Effector CD4-positive, alpha-beta T cell (primary cell): ENCODE measurements around the gene SKA2.
A peak's percentile ranks its signal among the peaks of the same experiment; 100 is the strongest.
"Not testable (repeated sequence)": the region's sequence is repeated elsewhere in the genome, so short reads cannot be mapped to it uniquely, and the experiment has no call there.

Experiments used
- DNase-seq: peaks from one replicate; pipeline ENCODE4 v3.0.0-alpha.2; 2020
- total RNA-seq: gene quantifications from one replicate; lab custom pipeline; 2026; lab: John Stamatoyannopoulos, UW

Gene SKA2, protein sequence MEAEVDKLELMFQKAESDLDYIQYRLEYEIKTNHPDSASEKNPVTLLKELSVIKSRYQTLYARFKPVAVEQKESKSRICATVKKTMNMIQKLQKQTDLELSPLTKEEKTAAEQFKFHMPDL
- total RNA-seq, result 17.4 reads per million, percentile 44 among the genes with 10 or more reads in this experiment

DNA sequence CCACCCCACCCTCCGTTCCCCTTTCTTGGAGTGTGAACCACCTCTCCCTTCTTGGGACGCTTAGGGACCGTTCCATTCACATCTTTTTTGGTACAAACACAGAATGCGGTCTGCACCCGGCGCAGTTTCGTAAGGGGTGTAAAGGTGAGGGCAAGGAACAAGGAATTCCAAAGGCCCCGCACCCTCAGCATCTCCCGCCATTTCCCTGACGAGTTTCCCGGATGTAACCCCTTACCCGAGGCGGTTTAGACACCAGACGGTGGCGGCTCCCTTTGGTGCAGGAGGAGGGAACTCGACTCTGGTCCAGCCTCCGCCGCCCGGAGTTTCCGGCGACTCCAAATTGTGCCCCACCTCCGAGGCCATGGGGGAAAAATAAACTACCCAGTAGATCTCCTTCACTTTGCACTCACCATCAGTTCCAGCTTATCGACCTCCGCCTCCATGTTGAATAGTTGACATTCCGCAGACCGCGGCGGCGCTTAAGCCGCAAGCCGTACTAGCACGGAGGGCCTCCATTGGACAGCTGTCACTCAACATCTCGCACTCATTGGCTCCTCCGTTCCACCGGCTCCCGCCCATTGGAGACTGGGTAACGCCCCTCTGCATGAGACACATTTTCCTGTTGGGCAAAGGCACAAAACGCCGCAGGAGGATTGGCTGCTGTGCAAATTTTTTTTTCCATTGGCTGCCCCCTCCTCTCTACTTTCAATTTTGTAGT lies at the start of gene SKA2:
SKA2 (minus strand) TSS at position 466 of the 718 bp plus-strand sequence; CDS start at position 443, 23 bp downstream.
- DNase-seq, result peak; percentile 95

DNA sequence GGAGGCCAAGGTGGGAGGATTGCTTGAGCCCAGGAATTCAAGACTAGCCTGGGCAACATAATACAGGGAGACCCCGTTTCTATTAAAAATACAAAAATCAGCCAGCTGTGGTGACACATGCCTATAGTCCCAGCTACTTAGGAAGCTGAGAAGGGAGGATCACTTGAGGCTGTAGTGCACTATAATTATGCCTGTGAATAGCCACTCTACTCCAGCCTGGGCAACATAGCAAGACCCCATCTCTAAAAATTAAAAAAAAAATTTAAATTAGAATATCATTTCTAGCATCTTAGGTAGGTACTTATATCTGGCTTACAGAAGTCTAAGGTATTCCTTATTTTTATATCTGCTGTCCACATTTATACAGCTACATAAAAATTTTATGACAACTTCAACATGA lies 47.3 kb upstream of the SKA2 start:
- DNase-seq, result no peak

DNA sequence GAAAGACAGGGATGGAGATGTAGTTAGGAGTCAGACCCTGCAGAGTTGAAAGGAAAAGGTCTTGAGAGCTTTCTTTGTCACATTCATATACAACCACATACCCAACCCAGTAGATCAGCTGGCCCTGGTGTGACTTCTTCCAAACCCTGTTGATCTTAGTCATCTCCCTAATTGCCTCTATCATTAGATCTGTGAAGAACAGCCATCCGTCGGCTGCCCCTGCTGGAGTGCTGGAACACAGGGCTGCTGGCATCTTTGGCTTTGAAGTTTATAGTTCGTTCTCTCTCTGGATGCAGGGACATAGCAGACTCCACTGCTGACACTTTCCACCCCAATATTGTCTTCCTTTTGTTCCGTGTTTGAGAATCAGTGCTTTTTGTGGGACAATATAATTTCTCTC lies 44.4 kb upstream of the SKA2 start:
- no peak for DNase-seq

DNA sequence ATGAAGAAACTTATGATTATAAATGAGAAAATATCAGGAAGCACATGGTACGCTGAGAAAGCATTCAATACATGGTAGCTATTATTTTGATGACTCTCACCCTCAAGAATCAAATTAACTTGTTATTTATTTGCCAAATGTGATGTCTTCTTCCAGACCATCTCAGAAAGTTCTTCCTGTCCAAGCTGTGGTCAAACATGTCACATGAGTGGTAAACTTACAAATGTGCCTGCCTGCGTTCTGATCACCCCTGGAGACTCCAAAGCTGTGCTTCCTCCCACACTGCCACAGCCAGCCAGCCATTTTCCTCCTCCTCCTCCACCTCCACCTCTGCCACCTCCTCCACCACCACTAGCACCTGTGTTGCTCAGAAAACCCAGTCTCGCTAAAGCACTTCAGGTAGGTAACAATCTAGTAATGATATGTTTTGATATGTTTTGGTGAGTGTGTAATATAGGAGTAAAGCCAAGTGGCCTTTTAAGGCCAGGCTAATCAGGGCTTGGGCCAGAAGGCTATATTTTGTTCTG lies 38.4 kb upstream of the SKA2 start:
- DNase-seq, result no peak

DNA sequence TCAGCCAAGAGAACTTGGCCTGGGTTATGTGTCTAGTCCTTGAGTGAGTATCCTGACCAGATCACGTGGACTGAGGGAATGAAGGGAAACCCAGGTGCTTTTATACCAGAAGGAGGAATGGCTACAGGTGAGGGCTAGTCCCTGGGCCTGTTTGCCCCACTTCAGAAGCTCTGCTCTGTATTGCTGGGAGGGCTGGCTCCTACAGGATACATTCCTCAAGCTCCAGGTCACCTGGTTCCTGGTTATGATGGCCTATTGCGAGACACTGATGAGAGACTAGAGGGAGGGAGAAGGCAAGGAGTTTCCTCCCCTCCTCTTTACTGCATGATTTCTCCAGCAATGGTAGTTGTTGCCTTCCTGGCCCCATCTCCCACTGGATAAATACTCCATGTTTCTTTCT lies 35.8 kb upstream of the SKA2 start:
- no peak for DNase-seq

DNA sequence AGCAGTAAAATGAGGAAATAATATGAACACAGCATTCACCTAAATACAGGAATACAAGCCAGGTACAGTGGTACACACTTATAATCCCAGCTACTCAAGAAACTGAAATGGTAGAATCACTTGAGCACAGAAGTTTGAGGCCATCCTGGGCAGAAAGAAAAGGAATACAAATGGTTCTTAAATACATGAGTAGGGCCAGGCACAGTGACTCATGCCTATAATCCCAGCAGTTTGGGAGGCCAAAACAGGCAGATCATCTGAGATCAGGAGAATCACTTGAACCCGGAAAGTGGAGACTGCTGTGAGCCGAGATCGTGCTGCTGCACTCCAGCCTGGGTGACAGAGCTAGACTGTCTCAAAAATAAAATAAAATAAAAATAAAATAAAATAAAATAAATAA lies 31.9 kb upstream of the SKA2 start:
- no peak for DNase-seq

DNA sequence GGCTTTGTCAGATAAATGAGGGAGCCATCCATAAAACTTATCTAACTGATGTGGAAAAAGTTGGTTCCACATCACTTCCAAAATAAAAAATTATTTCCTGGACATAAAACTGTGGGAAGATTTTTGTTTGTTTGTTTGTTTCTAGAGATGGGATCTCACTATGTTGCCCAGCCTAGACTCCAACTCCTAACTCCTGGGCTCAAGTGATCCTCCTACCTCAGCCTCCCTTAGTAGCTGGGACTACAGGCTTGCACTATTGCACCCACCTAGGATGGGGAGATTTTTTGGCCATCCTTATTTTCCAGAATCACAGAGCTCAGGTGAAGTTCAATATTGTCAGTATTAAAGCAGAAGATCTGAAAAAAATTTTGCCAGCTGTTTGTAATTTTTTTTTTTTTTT lies 31.0 kb upstream of the SKA2 start:
- DNase-seq, result no peak

DNA sequence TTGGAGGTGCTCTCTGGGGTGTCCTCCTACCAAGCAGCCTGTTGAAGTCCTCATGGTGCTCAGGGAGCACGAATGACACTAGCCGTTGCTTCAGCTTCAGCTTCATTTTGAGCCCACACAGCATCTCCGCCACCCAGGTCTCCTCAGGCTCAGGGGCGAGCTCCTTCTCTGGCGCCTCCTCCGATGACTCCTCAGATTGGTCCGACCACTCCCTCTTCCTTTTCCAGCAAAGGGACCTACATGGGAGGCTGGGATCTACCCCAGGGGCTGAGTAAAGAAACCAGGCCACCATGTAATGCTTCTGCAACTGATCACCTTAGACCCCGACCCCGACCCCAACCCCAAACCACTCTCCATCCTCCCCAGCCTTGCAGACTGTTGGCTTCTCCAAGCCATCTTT lies 26.5 kb upstream of the SKA2 start:
- no peak for DNase-seq

DNA sequence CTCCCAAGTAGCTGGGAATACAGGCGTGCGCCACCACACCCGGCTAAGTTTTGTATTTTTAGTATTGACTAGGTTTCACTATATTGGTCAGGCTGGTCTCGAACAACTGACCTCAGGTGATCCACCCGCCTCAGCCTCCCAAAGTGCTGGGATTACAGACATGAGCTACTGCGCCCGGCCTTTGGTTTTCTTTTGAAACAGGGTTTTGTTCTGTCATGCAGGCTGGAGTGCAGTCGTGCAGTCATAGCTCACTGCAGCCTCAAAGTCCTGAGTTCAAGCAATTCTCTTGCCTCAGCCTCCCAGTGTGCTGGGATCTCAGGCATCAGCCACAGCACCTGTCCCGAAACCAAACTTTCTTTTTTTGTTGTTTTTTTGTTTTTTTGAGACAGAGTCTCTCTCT lies 25.6 kb upstream of the SKA2 start:
- no peak for DNase-seq

DNA sequence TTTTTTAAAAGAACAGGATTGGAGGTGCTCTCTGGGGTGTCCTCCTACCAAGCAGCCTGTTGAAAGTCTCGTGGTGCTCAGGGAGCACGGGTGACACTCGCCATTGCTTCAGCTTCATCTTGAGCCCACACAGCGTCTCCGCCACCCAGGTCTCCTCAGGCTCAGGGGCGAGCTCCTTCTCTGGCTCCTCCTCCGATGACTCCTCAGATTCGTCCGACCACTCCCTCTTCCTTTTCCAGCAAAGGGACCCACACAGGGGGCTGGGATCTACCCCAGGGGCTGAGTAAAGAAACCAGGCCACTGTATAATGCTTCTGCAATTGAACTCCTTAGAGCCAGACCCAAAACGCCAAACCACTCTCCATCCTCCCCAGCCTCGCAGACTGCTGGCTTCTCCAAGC lies 24.6 kb upstream of the SKA2 start:
- DNase-seq, result not testable (repeated sequence)

DNA sequence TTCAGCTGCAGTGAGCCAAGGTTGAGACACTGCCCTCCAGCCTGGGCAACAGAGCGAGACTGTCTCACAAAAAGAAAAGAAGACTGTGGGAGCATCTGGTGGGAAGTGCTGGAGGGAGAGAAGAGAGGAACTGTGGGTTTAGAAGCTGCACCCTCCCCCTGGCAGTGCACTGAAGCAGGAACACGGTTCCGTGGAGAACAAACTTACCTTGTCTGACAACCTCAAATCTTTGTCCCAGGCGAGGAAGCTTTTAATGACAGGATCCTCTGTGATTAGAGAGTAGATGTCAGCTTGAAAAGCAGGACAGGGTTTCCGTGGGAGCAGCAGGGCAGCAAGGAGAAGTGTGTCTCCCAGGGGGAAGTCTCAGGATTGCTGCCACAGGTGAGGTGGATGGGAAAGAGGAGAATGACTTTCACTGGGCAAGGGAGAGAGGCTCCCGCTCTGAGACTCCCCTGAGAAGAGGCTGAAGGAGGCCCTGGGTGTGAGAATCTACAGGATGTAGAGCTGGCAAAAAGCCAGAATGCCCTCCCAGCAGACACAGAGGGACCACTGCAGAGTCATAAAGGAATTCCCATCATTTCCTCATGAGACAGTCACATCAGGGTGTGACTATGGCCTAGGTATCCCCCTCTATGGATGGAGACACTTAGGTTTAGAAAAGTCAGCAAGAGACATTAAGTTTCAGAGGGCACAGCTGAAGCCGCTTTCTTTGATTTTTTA lies 23.4 kb upstream of the SKA2 start:
- DNase-seq, result no peak

DNA sequence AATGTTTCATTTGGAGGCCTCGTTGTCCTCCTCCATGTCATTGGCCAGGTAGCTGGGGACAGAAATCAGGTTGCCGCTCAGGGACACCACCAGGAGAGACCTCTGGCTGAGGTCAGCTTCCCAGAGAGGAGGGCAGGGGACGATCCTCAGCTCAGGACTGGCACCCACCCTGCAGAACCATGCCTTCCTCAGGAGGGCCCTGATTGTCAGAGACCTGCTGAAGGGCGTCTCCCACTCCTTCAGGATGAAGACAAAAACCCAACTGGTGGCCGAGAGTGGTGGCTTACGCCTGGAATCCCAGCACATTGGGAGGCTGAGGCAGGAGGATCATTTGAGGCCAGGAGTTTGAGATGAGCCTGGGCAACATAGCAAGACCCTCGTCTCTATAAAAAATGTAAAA lies 20.1 kb upstream of the SKA2 start:
- DNase-seq, result no peak

DNA sequence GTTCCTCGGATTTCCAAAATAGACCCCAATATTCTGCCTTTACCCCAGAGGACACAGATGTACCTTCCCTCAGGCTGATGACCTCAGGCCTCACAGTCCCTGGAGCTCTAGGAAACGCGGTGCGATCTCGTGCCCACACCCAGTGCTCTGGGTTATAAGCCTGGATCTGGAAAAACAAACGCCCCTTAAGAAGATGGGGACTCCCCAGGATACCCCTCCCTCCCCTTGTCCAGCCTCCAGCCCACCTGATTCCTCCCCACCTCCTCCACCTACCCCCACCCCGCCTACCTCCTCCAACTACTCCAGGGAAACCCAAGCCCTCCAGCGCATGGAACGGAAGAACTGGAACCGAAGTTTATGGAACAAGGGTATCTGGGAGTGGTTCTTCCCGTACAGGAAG lies 19.7 kb upstream of the SKA2 start:
- DNase-seq, result no peak

DNA sequence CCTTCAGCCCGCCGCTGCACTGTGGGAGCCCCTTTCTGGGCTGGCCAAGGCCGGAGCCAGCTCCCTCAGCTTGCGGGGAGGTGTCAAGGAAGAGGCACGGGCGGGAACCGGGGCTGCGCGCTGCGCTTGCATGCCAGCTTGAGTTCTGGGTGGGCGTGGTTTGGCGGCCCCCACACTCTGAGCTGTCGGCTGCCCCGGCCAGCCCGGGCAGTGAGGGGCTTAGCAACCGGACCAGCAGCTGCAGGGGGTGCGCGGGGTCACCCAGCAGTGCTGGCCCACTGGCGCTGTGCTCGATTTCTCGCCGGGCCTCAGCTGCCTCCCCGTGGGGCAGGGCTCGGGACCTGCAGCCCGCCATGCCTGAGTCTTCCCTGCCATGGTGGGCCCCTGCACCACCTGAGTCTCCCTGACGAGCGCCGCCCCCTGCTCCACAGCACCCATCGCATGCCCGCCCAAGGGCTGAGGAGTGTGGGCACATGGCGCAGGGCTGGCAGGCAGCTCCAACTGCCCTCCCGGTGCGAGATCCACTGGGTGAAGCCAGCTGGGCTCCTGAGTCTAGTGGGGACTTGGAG lies 17.5 kb upstream of the SKA2 start:
- no peak for DNase-seq

DNA sequence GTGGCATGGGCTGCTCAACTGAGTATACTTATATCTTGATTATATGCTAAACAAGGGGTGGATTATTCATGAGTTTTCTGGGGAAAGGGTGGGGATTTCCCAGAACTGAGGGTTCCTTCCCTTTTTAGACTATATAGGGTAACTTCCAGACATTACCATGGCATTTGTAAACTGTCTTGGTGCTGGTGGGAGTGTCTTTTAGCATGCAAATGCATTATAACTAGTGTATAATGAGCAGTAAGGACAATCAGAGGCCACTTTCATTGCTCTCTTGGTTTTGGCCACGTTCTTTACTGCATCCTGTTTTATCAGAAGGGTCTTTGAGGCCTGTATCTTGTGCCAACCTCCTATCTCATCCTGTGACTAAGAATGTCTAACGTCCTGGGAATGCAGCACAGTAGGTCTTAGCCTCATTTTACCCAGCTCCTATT lies 12.6 kb upstream of the SKA2 start:
- DNase-seq, result no peak

DNA sequence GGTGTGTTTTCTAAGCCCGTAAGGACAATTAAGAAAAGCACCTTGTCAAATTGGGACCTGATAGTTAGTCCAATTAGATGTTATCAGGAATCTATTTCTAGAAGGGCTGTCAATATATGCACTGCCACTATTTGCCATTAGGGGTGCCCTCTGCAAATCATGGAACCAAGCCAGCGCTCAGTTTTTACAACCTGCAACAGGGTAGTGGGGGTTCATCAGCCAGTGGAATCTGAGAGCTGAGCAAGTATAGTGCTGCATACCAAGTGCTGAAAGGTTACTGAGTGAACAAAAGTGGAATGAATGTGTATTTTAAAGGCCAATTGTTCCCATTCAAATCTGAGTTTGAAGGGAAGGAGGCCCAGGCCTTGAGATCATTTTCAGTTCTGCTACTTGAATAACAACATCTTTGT lies 11.0 kb upstream of the SKA2 start:
- DNase-seq, result peak; percentile 17

DNA sequence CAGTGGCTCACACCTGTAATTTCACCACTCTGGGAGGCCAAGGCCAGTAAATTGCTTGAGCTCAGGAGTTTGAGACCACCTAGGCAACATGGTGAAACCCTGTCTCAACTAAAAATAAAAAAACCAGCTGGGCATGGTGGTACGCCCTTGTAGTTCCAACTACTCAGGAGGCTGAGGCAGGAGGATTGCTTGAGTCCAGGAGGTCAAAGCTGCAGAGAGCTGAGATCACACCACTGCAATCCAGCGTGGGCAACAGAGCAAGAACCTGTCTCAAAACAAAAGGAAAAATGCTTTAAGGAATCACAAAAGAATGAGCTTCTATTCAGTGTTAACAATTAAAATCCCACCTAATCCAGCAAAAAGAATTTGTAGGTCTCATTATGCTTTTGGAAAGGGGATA lies 6.5 kb upstream of the SKA2 start:
- no peak for DNase-seq

DNA sequence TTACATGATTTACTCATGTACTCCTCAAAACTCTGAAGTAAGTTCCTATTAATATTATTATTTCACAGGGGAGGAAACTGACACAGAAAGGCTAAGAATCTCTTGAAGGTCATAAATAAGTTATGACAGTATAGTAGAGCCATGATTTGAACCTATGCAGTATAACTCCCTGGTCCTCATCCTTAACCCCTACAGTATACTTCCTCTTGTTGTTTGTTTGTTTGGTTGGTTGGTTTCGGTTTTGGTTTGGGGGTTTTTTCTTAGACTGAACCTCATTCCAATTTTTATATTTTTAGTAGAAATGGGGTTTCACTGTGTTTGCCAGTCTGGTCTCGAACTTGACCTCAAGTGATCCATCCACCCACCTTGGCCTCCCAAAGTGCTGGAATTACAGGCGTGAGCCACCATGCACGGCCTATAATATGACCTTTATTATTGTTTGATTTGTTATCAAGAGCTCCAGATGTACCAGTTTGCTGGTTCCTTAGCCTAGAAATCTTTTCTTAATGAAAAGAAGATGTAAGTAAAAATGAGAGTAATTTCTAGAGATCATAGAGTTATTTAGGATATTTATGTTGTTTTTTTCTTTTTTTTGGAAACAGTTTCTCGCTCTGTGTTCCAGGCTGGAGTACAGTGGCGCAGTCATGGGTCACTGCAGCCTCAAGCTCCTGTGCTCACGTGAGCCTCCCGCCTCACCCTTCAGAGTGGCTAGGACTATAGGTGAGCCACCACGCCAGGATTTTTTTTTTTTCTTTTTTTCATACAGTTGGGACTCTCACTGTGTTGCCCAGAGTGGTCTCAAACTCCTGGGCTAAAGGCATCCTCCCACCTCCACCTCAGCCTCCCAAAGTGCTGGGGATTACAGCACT lies 5.4 kb upstream of the SKA2 start:
- no peak for DNase-seq

DNA sequence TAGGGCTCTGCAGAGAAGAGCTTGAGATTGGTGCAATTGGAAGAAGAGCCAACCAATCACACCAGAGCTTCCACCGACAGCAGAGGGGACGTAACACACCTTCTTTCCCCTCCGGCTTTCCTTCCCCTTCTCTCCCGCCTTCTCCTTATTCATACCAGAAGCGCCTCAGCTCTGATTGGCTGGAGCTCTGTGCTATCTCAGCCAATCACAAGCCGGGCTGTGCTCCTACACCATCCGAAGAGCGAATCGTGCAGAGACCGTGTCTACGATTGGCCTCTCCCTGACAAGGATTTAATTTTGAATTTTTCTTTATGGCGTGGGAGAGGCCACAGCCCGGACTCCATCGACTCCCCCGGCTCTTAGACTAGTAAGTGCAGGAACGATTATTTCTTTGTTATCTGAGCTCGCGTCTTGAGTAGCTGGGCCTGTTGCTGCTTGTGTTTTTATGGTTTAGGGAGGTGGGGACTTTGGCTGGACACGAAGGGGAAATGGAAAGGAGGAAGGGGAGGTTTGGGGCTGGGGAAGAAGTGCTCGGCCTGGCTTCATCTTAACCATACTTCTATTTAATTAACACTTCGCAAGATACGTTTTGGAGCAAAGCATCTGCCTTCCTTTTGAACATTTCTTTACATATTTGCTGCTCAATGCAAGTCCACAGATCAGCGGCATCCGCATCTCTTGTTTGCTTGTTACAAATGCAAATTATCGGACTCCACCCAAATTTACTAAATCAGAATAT lies 622 bp upstream of the SKA2 start, which contains the start of gene PRR11:
PRR11 (plus strand) TSS at position 308 of the 739 bp plus-strand sequence. CDS start 14,007 bp downstream, outside the sequence.
- DNase-seq, result peak; percentile 91

DNA sequence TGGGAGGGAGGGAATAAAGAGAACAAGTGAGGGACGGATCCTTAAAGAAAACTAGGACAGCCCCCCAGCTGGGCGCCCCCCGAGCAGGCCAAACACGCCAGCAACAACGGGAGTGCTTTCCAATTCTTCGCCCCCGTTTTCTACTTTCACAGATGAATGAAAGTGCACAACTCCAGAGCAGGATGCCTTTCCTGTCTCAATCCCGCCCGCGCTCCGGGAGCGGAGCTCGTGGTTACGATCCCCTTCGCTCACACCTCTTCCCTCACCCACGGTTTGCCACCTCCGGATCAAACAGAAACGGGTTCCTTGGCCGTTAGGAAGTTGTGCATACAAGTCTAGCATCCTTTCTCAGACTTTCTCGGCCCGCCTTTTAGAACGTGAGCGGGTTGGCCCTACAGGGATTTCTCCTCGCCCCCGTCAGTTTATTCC lies 680 bp downstream of the SKA2 start:
- peak; percentile 17 for DNase-seq

DNA sequence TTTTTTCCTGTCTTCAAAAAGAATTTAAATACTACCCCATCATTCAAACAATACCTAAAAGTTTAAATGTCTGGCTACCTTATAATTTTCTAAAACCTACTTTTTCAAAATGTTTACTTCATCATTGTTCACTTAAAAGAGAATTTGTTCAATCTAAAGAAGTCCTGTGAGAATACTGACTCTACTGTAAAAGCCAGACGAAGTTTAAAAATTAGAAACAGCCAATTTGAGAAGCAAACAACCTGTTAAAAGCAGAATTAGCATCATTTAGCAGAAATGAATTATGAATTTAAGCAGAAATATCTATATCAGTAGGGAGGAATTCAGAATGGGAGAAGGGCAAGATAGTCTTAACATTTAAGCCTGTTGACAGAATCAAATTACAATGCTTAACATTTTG lies 2.1 kb downstream of the SKA2 start:
- no peak for DNase-seq

DNA sequence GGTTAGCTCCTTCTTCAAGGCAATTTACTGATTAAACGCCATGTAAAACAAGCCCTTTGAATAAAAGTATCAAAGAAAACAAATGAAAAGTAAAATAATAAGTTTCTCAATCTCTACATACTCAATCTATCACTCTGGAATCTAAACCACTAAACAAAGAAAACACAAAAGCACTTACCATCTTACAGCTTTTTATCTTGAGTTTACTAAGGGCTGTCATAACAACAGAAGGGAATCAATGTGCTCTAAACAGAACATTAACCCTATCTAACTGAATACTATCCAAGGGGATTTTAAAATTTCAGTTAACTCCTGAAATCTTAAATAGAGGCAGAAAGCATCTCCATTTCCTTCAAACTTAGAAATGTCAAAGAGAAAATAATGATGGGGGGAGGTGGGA lies 3.4 kb downstream of the SKA2 start:
- DNase-seq, result no peak
